PFSK-1 (cell line): Measurements from ENCODE around the gene OR56B1.

Source experiments
- FOXP2 ChIP-seq: optimal IDR thresholded peaks from 2 replicates; pipeline ENCODE3; 2011; ENCODE audit warnings: borderline replicate concordance, control low read depth, inconsistent platforms; ENCODE audit not compliant: insufficient read depth; ENCODE audit errors: extremely low read length, extremely low read depth
- POLR2AphosphoS5 ChIP-seq: IDR thresholded peaks from 2 replicates; pipeline ENCODE4 v1.6.1; 2012; ENCODE audit warnings: low read depth, mild to moderate bottlenecking, control low read depth, low read length, moderate library complexity
- SIN3A ChIP-seq: IDR thresholded peaks from 2 replicates; pipeline ENCODE4 v1.6.1; 2012; ENCODE audit warnings: mild to moderate bottlenecking, low read length, moderate library complexity, borderline replicate concordance; ENCODE audit not compliant: insufficient read depth
- TAF1 ChIP-seq: IDR thresholded peaks from 2 replicates; pipeline ENCODE4 v1.6.1; 2012; ENCODE audit warnings: low read length, control low read depth, borderline replicate concordance; ENCODE audit not compliant: insufficient read depth
- TF ChIP-seq, protein P1 (sequence below), 2 experiments: IDR thresholded peaks; 2 replicates each; pipeline versions ENCODE4 v1.6.1 to v1.8.0; 2011 to 2012; ENCODE audit warnings: low read depth in 2 of 2, low read length in 2 of 2, control low read depth in 1 of 2, inconsistent platforms in 1 of 2, mild to moderate bottlenecking in 1 of 2, moderate library complexity in 1 of 2; ENCODE audit not compliant: insufficient read depth in 1 of 2

- TF ChIP-seq TAF1, result no peak
- TF ChIP-seq POLR2AphosphoS5, result no peak
- TF ChIP-seq, protein P1, sequence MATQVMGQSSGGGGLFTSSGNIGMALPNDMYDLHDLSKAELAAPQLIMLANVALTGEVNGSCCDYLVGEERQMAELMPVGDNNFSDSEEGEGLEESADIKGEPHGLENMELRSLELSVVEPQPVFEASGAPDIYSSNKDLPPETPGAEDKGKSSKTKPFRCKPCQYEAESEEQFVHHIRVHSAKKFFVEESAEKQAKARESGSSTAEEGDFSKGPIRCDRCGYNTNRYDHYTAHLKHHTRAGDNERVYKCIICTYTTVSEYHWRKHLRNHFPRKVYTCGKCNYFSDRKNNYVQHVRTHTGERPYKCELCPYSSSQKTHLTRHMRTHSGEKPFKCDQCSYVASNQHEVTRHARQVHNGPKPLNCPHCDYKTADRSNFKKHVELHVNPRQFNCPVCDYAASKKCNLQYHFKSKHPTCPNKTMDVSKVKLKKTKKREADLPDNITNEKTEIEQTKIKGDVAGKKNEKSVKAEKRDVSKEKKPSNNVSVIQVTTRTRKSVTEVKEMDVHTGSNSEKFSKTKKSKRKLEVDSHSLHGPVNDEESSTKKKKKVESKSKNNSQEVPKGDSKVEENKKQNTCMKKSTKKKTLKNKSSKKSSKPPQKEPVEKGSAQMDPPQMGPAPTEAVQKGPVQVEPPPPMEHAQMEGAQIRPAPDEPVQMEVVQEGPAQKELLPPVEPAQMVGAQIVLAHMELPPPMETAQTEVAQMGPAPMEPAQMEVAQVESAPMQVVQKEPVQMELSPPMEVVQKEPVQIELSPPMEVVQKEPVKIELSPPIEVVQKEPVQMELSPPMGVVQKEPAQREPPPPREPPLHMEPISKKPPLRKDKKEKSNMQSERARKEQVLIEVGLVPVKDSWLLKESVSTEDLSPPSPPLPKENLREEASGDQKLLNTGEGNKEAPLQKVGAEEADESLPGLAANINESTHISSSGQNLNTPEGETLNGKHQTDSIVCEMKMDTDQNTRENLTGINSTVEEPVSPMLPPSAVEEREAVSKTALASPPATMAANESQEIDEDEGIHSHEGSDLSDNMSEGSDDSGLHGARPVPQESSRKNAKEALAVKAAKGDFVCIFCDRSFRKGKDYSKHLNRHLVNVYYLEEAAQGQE (IDR thresholded peaks at IDR 0.05; ENCODE audit: insufficient read depth in 1 of 2, low read depth in 2 of 2, low read length in 2 of 2), result no peak
- TF ChIP-seq SIN3A, result no peak
- no peak for TF ChIP-seq FOXP2
Measured at GRCh38 chr11:5694642-5695041, 41.6 kb upstream of the OR56B1 start.
